H1 (cell line): ENCODE measurements around the gene EVPL. TPM values are rescaled to one million over a fixed set of nuclear protein-coding genes. Genes with fewer than 3 reads are reported as not detected.

Experiments
- CTCF ChIA-PET: fragments of 300-600 bp; sonication (Branson Sonifier 250); formaldehyde crosslinking; loops from one replicate; lab custom pipeline; 2021; ENCODE audit not compliant: partially characterized antibody; lab: Charles Lee
- POLR2A ChIA-PET: fragments of 300-600 bp; sonication (Branson Sonifier 250); formaldehyde crosslinking; loops from one replicate; lab custom pipeline; 2021; ENCODE audit warnings: inconsistent platforms; ENCODE audit not compliant: partially characterized antibody; lab: Charles Lee
- DNase-seq, 2 experiments: peaks; one replicate each; pipeline versions ENCODE4 v3.0.0 to v3.0.0-alpha.2; 2010 to 2022; ENCODE audit warnings: low spot score in 2 of 2, low read depth in 1 of 2, mixed read lengths in 1 of 2
- FAIRE-seq: peaks from 2 replicates; lab custom pipeline; 2011; peaks lifted over from hg19 to GRCh38; lab: Jason Lieb, UNC
- H2AFZ ChIP-seq: 2 replicates; pipeline ENCODE4 v1.8.1; 2012; ENCODE audit warnings: low read length, inconsistent platforms
- H2AK5ac ChIP-seq: 2 replicates; pipeline ENCODE4 v1.6.1; 2013; ENCODE audit warnings: low read depth, low read length
- H2BK120ac ChIP-seq: replicated peaks from 2 replicates; pipeline ENCODE3; 2013; ENCODE audit warnings: low read depth, low read length, inconsistent platforms
- H2BK12ac ChIP-seq: 2 replicates; pipeline ENCODE4 v1.6.1; 2013; ENCODE audit warnings: low read depth, low read length
- H2BK15ac ChIP-seq: 2 replicates; pipeline ENCODE4 v1.6.1; 2013; ENCODE audit warnings: low read length
- H2BK20ac ChIP-seq: 2 replicates; pipeline ENCODE4 v1.6.1; 2013; ENCODE audit warnings: low read length
- H2BK5ac ChIP-seq: 2 replicates; pipeline ENCODE4 v1.6.1; 2013; ENCODE audit warnings: low read depth, low read length
- H3K14ac ChIP-seq: 2 replicates; pipeline ENCODE4 v1.6.1; 2013; ENCODE audit warnings: inconsistent platforms; ENCODE audit not compliant: insufficient read length
- H3K18ac ChIP-seq: 2 replicates; pipeline ENCODE4 v1.6.1; 2013; ENCODE audit warnings: low read length; ENCODE audit errors: extremely low read depth
- H3K23ac ChIP-seq: 2 replicates; pipeline ENCODE4 v1.6.1; 2013; ENCODE audit warnings: inconsistent platforms; ENCODE audit not compliant: insufficient read length
- H3K23me2 ChIP-seq: 2 replicates; pipeline ENCODE4 v1.6.1; 2013; ENCODE audit warnings: low read depth, low read length
- H3K27ac ChIP-seq: 2 replicates; pipeline ENCODE4 v1.6.1; 2011; ENCODE audit warnings: low read depth, low read length, inconsistent platforms
- H3K27me3 ChIP-seq, 4 experiments: replicated peaks in 1 of 4; 1 replicate in 1 of 4; 2 replicates in 3 of 4; pipeline versions ENCODE4 v1.6.1 to v1.8.1; 2011 to 2013; ENCODE audit warnings: low read length in 3 of 4, mild to moderate bottlenecking in 3 of 4, inconsistent platforms in 2 of 4, mixed read lengths in 2 of 4, moderate library complexity in 1 of 4; ENCODE audit not compliant: control insufficient read depth in 3 of 4, insufficient read depth in 3 of 4; ENCODE audit errors: extremely low read depth in 1 of 4
- H3K36me3 ChIP-seq, 4 experiments: 2 replicates each; pipeline versions ENCODE4 v1.6.1 to v1.8.1; 2011 to 2013; ENCODE audit warnings: mild to moderate bottlenecking in 4 of 4, low read length in 3 of 4, moderate library complexity in 2 of 4, control low read depth in 1 of 4, inconsistent platforms in 1 of 4; ENCODE audit not compliant: insufficient read depth in 4 of 4, control insufficient read depth in 2 of 4
- H3K4ac ChIP-seq: replicated peaks from 2 replicates; pipeline ENCODE3; 2013; ENCODE audit warnings: low read length, low read depth, mixed read lengths, inconsistent platforms; ENCODE audit not compliant: insufficient read length
- H3K4me1 ChIP-seq, 4 experiments: replicated peaks in 1 of 4; 1 replicate in 1 of 4; 2 replicates in 3 of 4; pipeline versions ENCODE4 v1.6.1 to v1.8.1; 2011 to 2013; ENCODE audit warnings: low read length in 3 of 4, inconsistent platforms in 2 of 4, mixed read lengths in 1 of 4; ENCODE audit not compliant: insufficient read depth in 4 of 4, control insufficient read depth in 3 of 4
- H3K4me2 ChIP-seq, 2 experiments: 2 replicates each; pipeline versions ENCODE4 v1.6.1 to v1.8.1; 2011 to 2013; ENCODE audit warnings: low read depth in 2 of 2, low read length in 2 of 2, control low read depth in 1 of 2, inconsistent platforms in 1 of 2, mild to moderate bottlenecking in 1 of 2; ENCODE audit not compliant: insufficient read depth in 1 of 2
- H3K4me3 ChIP-seq, 4 experiments: fragments of 200-600, 300-600 bp in 1 of 4; sonication (generic), shearing (Covaris generic), sonication (Bioruptor Twin) in 1 of 4; 2 replicates each; pipeline versions ENCODE4 v1.5.1 to v1.8.1; 2011 to 2016; ENCODE audit warnings: low read length in 4 of 4, low read depth in 3 of 4, control low read depth in 2 of 4, inconsistent platforms in 2 of 4, mild to moderate bottlenecking in 2 of 4, mixed read lengths in 1 of 4, moderate library complexity in 1 of 4; ENCODE audit not compliant: insufficient read depth in 2 of 4; ENCODE audit errors: extremely low read depth in 1 of 4
- H3K56ac ChIP-seq: replicated peaks from 2 replicates; pipeline ENCODE3; 2013; ENCODE audit warnings: low read depth, mild to moderate bottlenecking, mixed read lengths, low read length, inconsistent platforms; ENCODE audit not compliant: insufficient read length
- H3K79me1 ChIP-seq: 2 replicates; pipeline ENCODE4 v1.6.1; 2013; ENCODE audit warnings: low read depth, low read length, control low read depth
- H3K79me2 ChIP-seq, 2 experiments: 2 replicates each; pipeline versions ENCODE4 v1.6.1 to v1.8.1; 2012 to 2013; ENCODE audit warnings: low read length in 2 of 2, mild to moderate bottlenecking in 2 of 2, inconsistent platforms in 1 of 2; ENCODE audit not compliant: insufficient read depth in 2 of 2, control insufficient read depth in 1 of 2
- H3K9ac ChIP-seq, 4 experiments: replicated peaks in 1 of 4; 1 replicate in 1 of 4; 2 replicates in 3 of 4; pipeline versions ENCODE4 v1.6.1 to v1.8.1; 2011 to 2013; ENCODE audit warnings: low read depth in 3 of 4, low read length in 3 of 4, control low read depth in 2 of 4, mild to moderate bottlenecking in 2 of 4, moderate library complexity in 2 of 4, inconsistent platforms in 1 of 4; ENCODE audit errors: extremely low read depth in 1 of 4
- H3K9me3 ChIP-seq, 2 experiments: 2 replicates each; pipeline versions ENCODE4 v1.6.1 to v1.8.1; 2012 to 2013; ENCODE audit warnings: mild to moderate bottlenecking in 2 of 2, moderate library complexity in 2 of 2, control low read depth in 1 of 2, inconsistent platforms in 1 of 2, low read depth in 1 of 2, low read length in 1 of 2, mixed read lengths in 1 of 2; ENCODE audit not compliant: insufficient read depth in 2 of 2
- H4K20me1 ChIP-seq, 2 experiments: replicated peaks in 1 of 2; 2 replicates each; pipeline versions ENCODE3 to v1.8.1; 2011 to 2013; ENCODE audit warnings: inconsistent platforms in 2 of 2, low read length in 2 of 2, mild to moderate bottlenecking in 1 of 2; ENCODE audit not compliant: insufficient read depth in 2 of 2, control insufficient read depth in 1 of 2
- H4K5ac ChIP-seq: 2 replicates; pipeline ENCODE4 v1.6.1; 2013; ENCODE audit warnings: low read length, low read depth, mixed read lengths, inconsistent platforms; ENCODE audit not compliant: insufficient read length
- H4K8ac ChIP-seq: 2 replicates; pipeline ENCODE4 v1.8.0; 2013; ENCODE audit warnings: mild to moderate bottlenecking, moderate library complexity, low read length, inconsistent platforms; ENCODE audit not compliant: insufficient read depth; ENCODE audit errors: extremely low read depth
- H4K91ac ChIP-seq: replicated peaks from 2 replicates; pipeline ENCODE3; 2013; ENCODE audit warnings: low read length, mixed read lengths, inconsistent platforms; ENCODE audit not compliant: insufficient read length
- BACH1 ChIP-seq: IDR thresholded peaks from 2 replicates; pipeline ENCODE4 v1.6.1; 2012; ENCODE audit warnings: low read length, improper control_type of control experiment
- HDAC2 ChIP-seq, 2 experiments: fragments of 300-600 bp in 1 of 2; sonication (generic) in 1 of 2; IDR thresholded peaks; 2 replicates each; pipeline ENCODE4 v1.6.1; 2011 to 2012; ENCODE audit warnings: low read depth in 2 of 2, low read length in 2 of 2, mild to moderate bottlenecking in 2 of 2, moderate library complexity in 2 of 2, borderline replicate concordance in 1 of 2, inconsistent platforms in 1 of 2
- KDM4A ChIP-seq: IDR thresholded peaks from one replicate; pipeline ENCODE4 v1.7.1; 2012; ENCODE audit warnings: low read depth, mild to moderate bottlenecking, moderate library complexity, low read length, inconsistent platforms; ENCODE audit not compliant: severe bottlenecking
- NRF1 ChIP-seq: IDR thresholded peaks from 2 replicates; pipeline ENCODE4 v1.6.1; 2011; ENCODE audit warnings: mild to moderate bottlenecking, low read depth, low read length, improper control_type of control experiment
- SUZ12 ChIP-seq: fragments of 200-600 bp; sonication (generic); IDR thresholded peaks from 2 replicates; pipeline ENCODE4 v1.6.1; 2012; ENCODE audit warnings: mild to moderate bottlenecking, inconsistent platforms, low read length, moderate library complexity, mixed read lengths
- TBP ChIP-seq: IDR thresholded peaks from 2 replicates; pipeline ENCODE4 v1.6.1; 2011; ENCODE audit warnings: low read depth, low read length, improper control_type of control experiment
- ZNF274 ChIP-seq: IDR thresholded peaks from 2 replicates; pipeline ENCODE4 v1.7.0; 2012; ENCODE audit warnings: low read length, borderline replicate concordance; ENCODE audit errors: extremely low read depth
- WGBS, 2 experiments: shearing (Covaris generic) in 1 of 2; methylation state at CpG; one replicate each; pipeline versions ENCODE4 v1.1.6 to v1.1.7; 2013 to 2015; ENCODE audit warnings: low lambda C conversion rate in 2 of 2, mixed read lengths in 2 of 2, inconsistent platforms in 1 of 2, low coverage in 1 of 2, missing lambda C conversion rate in 1 of 2; ENCODE audit not compliant: insufficient replicate concordance in 2 of 2, insufficient coverage in 1 of 2, insufficient read length in 1 of 2; ENCODE audit errors: extremely low coverage in 1 of 2, missing lambda C conversion rate in 1 of 2; 5-methylcytosine and 5-hydroxymethylcytosine counted together
- polyA plus RNA-seq, 7 experiments: library from polyadenylated mRNA; depleted of rRNA in 3 of 7; stranded (reverse) in 5 of 7; unstranded in 2 of 7; fragments of >200 nt in 5 of 7; fragments of 200-250 nt in 2 of 7; gene quantifications; 1 replicate in 5 of 7; 2 replicates in 1 of 7; 4 replicates in 1 of 7; pipeline versions ENCODE4 v1.2.1 to v1.2.3, GENCODE V29; 2011 to 2013; ENCODE audit warnings: missing spikeins in 2 of 7, mixed read lengths in 2 of 7
- total RNA-seq: library from RNA; stranded (reverse); fragmentation: NEBNext Ultra II Directional; extraction: Animal tissue kit (Norgen Biotek cat#: 25700); gene quantifications from 2 replicates; pipeline ENCODE4 v1.2.1, GENCODE V29; 2021
- TF ChIP-seq, protein P1 (sequence below): IDR thresholded peaks from 2 replicates; pipeline ENCODE4 v1.6.1; 2012; ENCODE audit warnings: inconsistent platforms
- TF ChIP-seq, protein P2 (sequence below): IDR thresholded peaks from 2 replicates; pipeline ENCODE4 v1.6.1; 2011; ENCODE audit warnings: low read depth, mild to moderate bottlenecking, low read length; ENCODE audit not compliant: insufficient read depth

Gene EVPL
- total and polyA plus RNA-seq, 2 of the 8 experiments (the other 6 are each of a cell fraction or from before 2014, with no cell fraction given), result 0.20 to 0.99 TPM

DNA sequence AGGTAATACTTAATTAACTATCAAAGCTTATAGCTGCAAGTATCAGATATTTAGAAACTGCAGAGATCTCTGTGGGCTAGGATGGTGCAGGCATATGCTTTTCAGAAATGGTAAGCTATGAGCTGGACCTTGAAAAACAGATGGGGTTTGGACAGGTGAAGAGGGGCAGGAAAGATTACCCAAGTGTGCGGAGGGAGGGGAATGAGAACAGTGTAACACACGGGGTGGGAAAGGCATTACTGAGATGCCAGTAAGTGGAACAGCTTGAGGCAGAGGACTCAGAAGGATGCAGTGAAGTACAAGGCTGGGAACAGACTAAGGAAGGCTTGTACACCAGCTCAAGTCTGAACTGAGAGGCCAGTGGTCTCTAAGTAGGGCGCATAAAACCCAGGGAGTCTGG lies 22.1 kb upstream of the EVPL start:
- Histone ChIP-seq H4K20me1 (no peaks in the 10 kb centered on the region), H3K4me1 (peaks cover 0 to 2% (median 0%) of the 10 kb centered on the region in 4 experiments; a peak in 1 of 7 replicates), H2BK12ac (no peak overlapping the region), H3K27ac (no peak overlapping the region; the same call in 1 of the 2 replicates), H2BK5ac (no peak overlapping the region), H4K5ac (no peak overlapping the region), H3K4ac (no peak overlapping the region), H4K91ac (no peak overlapping the region), H4K8ac (no peak overlapping the region), H3K9me3 (no peaks in the 10 kb centered on the region), H3K14ac (no peak overlapping the region), H3K27me3 (no peaks in the 10 kb centered on the region), H2BK20ac (no peak overlapping the region), H3K79me1 (no peaks in the 10 kb centered on the region; the same call in 1 of the 2 replicates), H3K4me3 (no peak overlapping the region), H2AFZ (no peak overlapping the region), H3K18ac (no peak overlapping the region), H3K36me3 (peaks cover 18 to 73% (median 50%) of the 10 kb centered on the region in 4 experiments), H2AK5ac (no peak overlapping the region), H3K79me2 (no peaks in the 10 kb centered on the region), H2BK15ac (no peak overlapping the region), H3K4me2 (no peak overlapping the region), H3K9ac (no peak overlapping the region), H3K23ac (no peak overlapping the region), H3K23me2 (no peaks in the 10 kb centered on the region), H3K56ac (no peak overlapping the region), H2BK120ac (no peak overlapping the region)
- DNase-seq (no peak), FAIRE-seq (no peak)
- CTCF ChIA-PET, result interaction anchor here (0.6 to 1.4 kb wide), 8 partner anchors 11 to 140 kb away, joined by 3 to 6 read pairs (median 3); no protein-coding TSS in a partner anchor
- WGBS, 2 experiments, result 87% methylated on average over 3 of the region's 3 CpGs; no CpG with 5 or more reads in 1 of the 2 experiments
- POLR2A ChIA-PET, result no interaction called here
- no peak for TF ChIP-seq SUZ12
- TF ChIP-seq NRF1, result no peak
- TF ChIP-seq ZNF274, result no peak
- no peak for TF ChIP-seq KDM4A
- TF ChIP-seq, protein P1, sequence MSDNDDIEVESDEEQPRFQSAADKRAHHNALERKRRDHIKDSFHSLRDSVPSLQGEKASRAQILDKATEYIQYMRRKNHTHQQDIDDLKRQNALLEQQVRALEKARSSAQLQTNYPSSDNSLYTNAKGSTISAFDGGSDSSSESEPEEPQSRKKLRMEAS, result no peak
- TF ChIP-seq, protein P2, sequence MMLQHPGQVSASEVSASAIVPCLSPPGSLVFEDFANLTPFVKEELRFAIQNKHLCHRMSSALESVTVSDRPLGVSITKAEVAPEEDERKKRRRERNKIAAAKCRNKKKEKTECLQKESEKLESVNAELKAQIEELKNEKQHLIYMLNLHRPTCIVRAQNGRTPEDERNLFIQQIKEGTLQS, result no peak
- TF ChIP-seq TBP, result no peak
- no peak for TF ChIP-seq HDAC2 (IDR thresholded peaks at IDR 0.05; ENCODE audit: borderline replicate concordance in 1 of 2, low read depth in 2 of 2, low read length in 2 of 2)
- no peak for TF ChIP-seq BACH1
